GM23248 (cell line): ENCODE measurements around the gene CENPU.
"Not testable (repeated sequence)": the region's sequence is repeated elsewhere in the genome, so short reads cannot be mapped to it uniquely, and the experiment has no call there.

Source experiments
- EZH2 ChIP-seq: fragments of 200-600 bp; sonication (generic); IDR thresholded peaks from 2 replicates; pipeline ENCODE4 v1.6.1; 2018; ENCODE audit warnings: antibody characterized with exemption, mild to moderate bottlenecking; ENCODE audit not compliant: insufficient read depth, poor library complexity, severe bottlenecking
- EZH2phosphoT487 ChIP-seq: fragments of 200-600 bp; sonication (generic); IDR thresholded peaks from 2 replicates; pipeline ENCODE4 v1.6.1; 2018; ENCODE audit warnings: antibody characterized with exemption, moderate library complexity, mild to moderate bottlenecking, low read depth; ENCODE audit not compliant: insufficient read depth

DNA sequence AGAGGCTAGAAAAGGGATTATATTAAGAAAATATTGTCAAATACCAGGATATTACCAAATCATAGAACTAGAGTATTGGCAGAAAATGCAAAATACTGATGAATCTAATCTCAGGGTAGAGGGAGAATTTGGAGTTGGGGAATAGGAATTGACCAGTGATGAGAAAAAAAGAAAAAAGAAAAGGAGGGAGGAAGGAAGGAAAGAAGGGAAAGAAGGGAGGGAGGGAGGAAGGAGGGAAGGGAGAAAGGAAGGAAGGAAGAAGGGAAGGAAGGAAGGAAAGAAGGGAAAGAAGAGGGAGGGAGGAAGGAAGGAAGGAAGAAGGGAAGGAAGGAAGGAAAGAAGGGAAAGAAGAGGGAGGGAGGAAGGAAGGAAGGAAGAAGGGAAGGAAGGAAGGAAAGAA is 81.2 kb downstream of the CENPU start:
- not testable (repeated sequence) for TF ChIP-seq EZH2, EZH2phosphoT487
